RWPE1 (cell line): ENCODE results near the gene TIGD7.

Experiments used
- CTCF ChIA-PET: fragments of 350-600 bp; sonication (Branson Sonifier 250); formaldehyde crosslinking; extraction: SDS; loops from one replicate; lab custom pipeline; 2021; lab: Yijun Ruan, JAX
- POLR2A ChIA-PET: fragments of 400-600 bp; formaldehyde crosslinking; extraction: SDS; loops from one replicate; lab custom pipeline; 2020; ENCODE audit warnings: antibody characterized with exemption; ENCODE audit not compliant: low non-redundant PET; lab: Yijun Ruan, JAX
- DNase-seq: peaks from one replicate; pipeline ENCODE4 v3.0.0; 2012; ENCODE audit warnings: low spot score
- H3K27ac ChIP-seq: fragments of 450-650 bp; 2 replicates; pipeline ENCODE4 v1.5.1; 2017
- TF ChIP-seq, protein P1 (sequence below): fragments of 450-650 bp; conservative IDR thresholded peaks from 2 replicates; pipeline ENCODE4 v1.5.1; 2017; ENCODE audit warnings: low read depth, mild to moderate bottlenecking

The TIGD7 gene, protein sequence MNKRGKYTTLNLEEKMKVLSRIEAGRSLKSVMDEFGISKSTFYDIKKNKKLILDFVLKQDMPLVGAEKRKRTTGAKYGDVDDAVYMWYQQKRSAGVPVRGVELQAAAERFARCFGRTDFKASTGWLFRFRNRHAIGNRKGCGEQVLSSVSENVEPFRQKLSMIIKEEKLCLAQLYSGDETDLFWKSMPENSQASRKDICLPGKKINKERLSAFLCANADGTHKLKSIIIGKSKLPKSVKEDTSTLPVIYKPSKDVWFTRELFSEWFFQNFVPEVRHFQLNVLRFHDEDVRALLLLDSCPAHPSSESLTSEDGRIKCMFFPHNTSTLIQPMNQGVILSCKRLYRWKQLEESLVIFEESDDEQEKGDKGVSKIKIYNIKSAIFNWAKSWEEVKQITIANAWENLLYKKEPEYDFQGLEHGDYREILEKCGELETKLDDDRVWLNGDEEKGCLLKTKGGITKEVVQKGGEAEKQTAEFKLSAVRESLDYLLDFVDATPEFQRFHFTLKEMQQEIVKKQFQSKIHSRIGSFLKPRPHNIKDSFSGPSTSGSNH

GRCh38 chr16:3305109-3306068 is at the start of gene TIGD7, which contains the start of gene ZNF75A:
TSS of gene TIGD7 (minus strand) at chr16:3305430. CDS start at chr16:3300614, 4,816 bp downstream.
TSS of gene ZNF75A (plus strand) at chr16:3305497. CDS start at chr16:3308429, 2,932 bp downstream.
- peak; percentile 84 for DNase-seq
- ChIA-PET POLR2A (interaction anchor here (0.5 to 1.0 kb wide), 3 partner anchors 22 to 620 kb away, joined by 3 to 5 read pairs (median 5); partner anchors contain the start of gene ZNF263), CTCF (interaction anchor here (0.6 to 0.9 kb wide), 2 partner anchors 195 to 646 kb away, joined by 3 to 6 read pairs; partner anchors contain the start of gene CLUAP1)
- TF ChIP-seq, protein P1, sequence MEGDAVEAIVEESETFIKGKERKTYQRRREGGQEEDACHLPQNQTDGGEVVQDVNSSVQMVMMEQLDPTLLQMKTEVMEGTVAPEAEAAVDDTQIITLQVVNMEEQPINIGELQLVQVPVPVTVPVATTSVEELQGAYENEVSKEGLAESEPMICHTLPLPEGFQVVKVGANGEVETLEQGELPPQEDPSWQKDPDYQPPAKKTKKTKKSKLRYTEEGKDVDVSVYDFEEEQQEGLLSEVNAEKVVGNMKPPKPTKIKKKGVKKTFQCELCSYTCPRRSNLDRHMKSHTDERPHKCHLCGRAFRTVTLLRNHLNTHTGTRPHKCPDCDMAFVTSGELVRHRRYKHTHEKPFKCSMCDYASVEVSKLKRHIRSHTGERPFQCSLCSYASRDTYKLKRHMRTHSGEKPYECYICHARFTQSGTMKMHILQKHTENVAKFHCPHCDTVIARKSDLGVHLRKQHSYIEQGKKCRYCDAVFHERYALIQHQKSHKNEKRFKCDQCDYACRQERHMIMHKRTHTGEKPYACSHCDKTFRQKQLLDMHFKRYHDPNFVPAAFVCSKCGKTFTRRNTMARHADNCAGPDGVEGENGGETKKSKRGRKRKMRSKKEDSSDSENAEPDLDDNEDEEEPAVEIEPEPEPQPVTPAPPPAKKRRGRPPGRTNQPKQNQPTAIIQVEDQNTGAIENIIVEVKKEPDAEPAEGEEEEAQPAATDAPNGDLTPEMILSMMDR, result peak; percentile 15; the same call in 1 of the 2 replicates
- peak within 1 kb of the TSS; percentile 94 for H3K27ac ChIP-seq

DNA sequence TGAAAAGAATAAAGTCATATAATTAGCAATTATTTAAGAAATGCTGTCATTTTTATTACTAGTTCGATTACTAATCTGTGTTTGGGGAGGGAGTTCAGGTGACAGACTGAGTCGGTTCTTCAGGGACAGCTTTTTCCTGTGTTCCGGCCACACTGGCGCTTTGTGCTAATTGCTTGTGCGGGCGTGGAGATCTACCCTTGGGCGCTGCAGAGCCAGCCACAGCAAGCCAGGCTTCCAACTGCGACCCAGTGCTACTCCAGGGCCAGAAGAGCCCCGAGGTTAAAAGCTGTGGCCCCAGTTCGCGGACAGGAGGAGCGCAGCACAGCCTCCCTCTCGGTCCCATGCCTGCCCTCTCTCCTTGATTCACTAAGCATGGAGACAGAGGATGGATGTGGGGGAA is 43.9 kb upstream of the TIGD7 start:
- no peak overlapping the region for H3K27ac ChIP-seq
- ChIA-PET POLR2A (no interaction called here), CTCF (no interaction called here)
- no peak for DNase-seq
- TF ChIP-seq, protein P1, result no peak

GRCh38 chr16:3348547-3349167 is 43.4 kb upstream of the TIGD7 start:
- TF ChIP-seq, protein P1, result no peak
- ChIA-PET POLR2A (no interaction called here), CTCF (no interaction called here)
- H3K27ac ChIP-seq, result no peak overlapping the region
- DNase-seq, result no peak

DNA sequence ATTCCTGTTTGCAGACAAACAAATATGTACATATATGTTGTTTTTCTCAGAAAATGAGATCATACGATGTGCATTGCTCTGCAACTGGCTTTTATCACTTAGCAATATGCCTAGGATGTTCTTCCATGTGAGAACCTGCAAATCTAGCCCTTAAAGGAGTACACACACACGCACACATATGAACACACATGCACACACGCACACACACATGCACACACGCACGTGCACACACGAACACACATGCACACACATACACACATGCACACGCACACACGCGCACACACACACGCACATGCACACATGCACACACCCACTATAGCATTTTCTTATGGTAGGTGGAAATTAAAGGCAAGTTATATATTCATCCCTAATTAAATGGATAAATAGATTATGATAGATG is 42.4 kb upstream of the TIGD7 start:
- ChIA-PET POLR2A (no interaction called here), CTCF (no interaction called here)
- no peak overlapping the region for H3K27ac ChIP-seq
- TF ChIP-seq, protein P1, result no peak
- no peak for DNase-seq

DNA sequence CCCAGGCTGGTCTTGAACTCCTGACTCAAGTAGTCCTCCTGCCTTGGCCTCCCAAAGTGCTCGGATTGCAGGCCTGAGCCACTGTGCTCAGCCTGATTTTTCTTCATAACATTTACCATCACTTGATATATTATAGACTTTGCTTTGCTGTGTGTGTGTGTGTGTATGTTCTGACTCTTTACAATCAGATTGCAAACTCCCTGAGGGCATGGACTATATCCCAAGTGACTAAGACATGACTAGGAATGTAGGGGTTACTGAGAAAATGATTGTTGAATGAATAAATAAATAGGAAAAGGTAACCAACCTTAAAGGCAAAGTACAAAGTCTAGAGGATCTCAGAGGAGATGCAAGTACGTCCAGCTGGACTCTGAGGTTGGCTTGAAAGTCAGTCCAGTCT is 40.8 kb upstream of the TIGD7 start:
- no peak for DNase-seq
- ChIA-PET CTCF (no interaction called here), POLR2A (no interaction called here)
- H3K27ac ChIP-seq, result no peak overlapping the region
- TF ChIP-seq, protein P1, result no peak
